Measurements from ENCODE around the gene DTNB. TPM values are rescaled to one million over a fixed set of nuclear protein-coding genes. Genes with fewer than 3 reads are reported as not detected.

Gene DTNB
- total RNA-seq, 3 donors from 2014 or later, result 4.8 to 8.8 (median 7.2) TPM

DNA sequence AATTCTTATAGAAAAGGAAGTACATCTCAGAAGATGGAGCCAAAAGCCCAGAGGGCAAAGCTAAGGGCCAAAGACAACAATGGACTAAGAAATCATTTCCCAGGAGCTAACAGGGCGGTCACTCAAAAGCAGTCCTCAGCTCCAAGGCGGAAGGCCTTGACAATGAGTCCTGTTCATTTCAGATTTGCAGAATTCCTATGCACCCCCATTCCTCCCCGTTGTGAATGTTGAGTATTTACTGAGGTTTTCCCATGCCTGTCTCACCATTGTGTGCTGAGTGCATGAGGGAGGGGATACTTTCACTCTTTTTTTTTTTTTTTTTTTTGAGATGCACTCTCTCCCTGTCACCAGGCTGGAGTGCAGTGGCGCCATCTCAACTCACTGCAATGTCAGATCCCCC is 18.8 kb upstream of the DTNB start:
- H3K4me1 ChIP-seq (ENCODE audit: low read depth), result no peaks in the 10 kb centered on the region
- TF ChIP-seq, protein P1, sequence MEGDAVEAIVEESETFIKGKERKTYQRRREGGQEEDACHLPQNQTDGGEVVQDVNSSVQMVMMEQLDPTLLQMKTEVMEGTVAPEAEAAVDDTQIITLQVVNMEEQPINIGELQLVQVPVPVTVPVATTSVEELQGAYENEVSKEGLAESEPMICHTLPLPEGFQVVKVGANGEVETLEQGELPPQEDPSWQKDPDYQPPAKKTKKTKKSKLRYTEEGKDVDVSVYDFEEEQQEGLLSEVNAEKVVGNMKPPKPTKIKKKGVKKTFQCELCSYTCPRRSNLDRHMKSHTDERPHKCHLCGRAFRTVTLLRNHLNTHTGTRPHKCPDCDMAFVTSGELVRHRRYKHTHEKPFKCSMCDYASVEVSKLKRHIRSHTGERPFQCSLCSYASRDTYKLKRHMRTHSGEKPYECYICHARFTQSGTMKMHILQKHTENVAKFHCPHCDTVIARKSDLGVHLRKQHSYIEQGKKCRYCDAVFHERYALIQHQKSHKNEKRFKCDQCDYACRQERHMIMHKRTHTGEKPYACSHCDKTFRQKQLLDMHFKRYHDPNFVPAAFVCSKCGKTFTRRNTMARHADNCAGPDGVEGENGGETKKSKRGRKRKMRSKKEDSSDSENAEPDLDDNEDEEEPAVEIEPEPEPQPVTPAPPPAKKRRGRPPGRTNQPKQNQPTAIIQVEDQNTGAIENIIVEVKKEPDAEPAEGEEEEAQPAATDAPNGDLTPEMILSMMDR (IDR thresholded peaks at IDR 0.05), result no peak
- no peak overlapping the region for H3K4me3 ChIP-seq
- DNase-seq, result no peak
- ATAC-seq, result no peak
- H3K36me3 ChIP-seq (ENCODE audit: low read depth), result no peaks in the 10 kb centered on the region
- H3K9me3 ChIP-seq, result no peaks in the 10 kb centered on the region
- intact Hi-C loops (cut with DNase I, micrococcal nuclease), result no loop called here

DNA sequence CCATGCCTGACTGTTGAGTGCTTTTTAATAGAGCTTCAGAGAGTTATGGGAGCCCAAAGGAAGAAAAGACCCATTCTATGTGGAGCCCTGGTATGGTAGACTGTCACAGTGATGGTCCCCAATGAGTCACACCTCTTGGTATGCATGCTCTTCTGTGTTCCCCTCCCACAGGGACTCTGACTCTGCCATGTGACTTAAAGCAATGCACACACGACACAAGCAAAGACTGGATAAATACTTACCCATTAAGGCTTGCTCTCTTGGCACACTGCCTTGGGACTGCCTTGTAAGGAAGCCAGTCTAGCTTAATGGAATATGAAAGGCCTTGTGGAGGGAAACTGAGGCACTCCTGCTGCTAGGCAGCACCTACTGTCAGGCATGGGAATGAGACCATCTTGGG is 16.7 kb upstream of the DTNB start:
- ATAC-seq (no peak), DNase-seq (no peak)
- no peaks in the 10 kb centered on the region for H3K9me3 ChIP-seq
- intact Hi-C loops (cut with DNase I, micrococcal nuclease), result no loop called here
- no peaks in the 10 kb centered on the region for H3K36me3 ChIP-seq (ENCODE audit: low read depth)
- H3K4me1 ChIP-seq (ENCODE audit: low read depth), result no peaks in the 10 kb centered on the region
- no peak overlapping the region for H3K4me3 ChIP-seq
- TF ChIP-seq, protein P1 (IDR thresholded peaks at IDR 0.05), result no peak

DNA sequence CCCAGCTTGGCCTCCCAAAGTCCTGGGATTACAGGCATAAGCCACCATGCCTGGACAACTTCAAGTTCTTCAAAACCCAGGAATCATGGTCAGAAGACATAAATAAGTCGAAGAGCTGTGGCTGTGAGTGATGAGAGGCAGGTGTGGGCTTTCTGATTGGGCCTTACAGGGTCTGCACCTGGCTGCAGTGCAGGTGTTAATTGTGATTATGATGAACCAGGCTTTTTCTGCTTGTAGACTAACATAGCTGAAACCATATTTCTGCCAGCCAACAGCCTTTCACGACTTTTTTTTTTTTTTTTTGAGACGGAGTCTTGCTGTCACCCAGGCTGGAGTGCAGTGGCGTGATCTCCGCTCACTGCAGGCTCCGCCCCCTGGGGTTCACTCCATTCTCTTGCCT is 14.9 kb upstream of the DTNB start:
- Histone ChIP-seq H3K4me3 (no peak overlapping the region), H3K36me3 (ENCODE audit: low read depth) (no peaks in the 10 kb centered on the region), H3K4me1 (ENCODE audit: low read depth) (no peaks in the 10 kb centered on the region), H3K9me3 (no peaks in the 10 kb centered on the region)
- no peak for DNase-seq
- TF ChIP-seq, protein P1 (IDR thresholded peaks at IDR 0.05), result no peak
- intact Hi-C loops (cut with DNase I, micrococcal nuclease), result no loop called here
- ATAC-seq, result no peak

DNA sequence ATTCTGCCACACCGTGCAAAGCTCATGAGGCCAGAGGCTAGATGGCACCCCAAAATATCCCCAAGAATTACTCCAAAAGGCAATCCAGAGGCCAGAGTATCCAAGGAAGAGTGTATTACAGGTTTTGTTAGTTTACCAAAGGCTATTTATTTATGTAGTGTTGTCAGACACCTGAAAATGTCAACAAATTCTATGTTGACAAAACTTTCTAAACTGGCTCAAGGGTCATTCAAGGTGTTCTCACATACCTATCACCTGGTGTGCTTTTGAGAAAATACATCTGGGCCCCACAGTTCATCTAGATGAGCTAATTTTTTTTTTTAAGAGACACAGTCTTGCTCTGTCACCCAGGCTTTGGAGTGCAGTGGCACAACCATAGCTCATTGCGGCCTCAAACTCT is 12.4 kb upstream of the DTNB start:
- no peak for ATAC-seq
- Histone ChIP-seq H3K36me3 (ENCODE audit: low read depth) (no peaks in the 10 kb centered on the region), H3K4me1 (ENCODE audit: low read depth) (no peaks in the 10 kb centered on the region), H3K9me3 (no peaks in the 10 kb centered on the region), H3K4me3 (no peak overlapping the region)
- DNase-seq, result no peak
- TF ChIP-seq, protein P1 (IDR thresholded peaks at IDR 0.05), result no peak
- intact Hi-C loops (cut with DNase I, micrococcal nuclease), result no loop called here

DNA sequence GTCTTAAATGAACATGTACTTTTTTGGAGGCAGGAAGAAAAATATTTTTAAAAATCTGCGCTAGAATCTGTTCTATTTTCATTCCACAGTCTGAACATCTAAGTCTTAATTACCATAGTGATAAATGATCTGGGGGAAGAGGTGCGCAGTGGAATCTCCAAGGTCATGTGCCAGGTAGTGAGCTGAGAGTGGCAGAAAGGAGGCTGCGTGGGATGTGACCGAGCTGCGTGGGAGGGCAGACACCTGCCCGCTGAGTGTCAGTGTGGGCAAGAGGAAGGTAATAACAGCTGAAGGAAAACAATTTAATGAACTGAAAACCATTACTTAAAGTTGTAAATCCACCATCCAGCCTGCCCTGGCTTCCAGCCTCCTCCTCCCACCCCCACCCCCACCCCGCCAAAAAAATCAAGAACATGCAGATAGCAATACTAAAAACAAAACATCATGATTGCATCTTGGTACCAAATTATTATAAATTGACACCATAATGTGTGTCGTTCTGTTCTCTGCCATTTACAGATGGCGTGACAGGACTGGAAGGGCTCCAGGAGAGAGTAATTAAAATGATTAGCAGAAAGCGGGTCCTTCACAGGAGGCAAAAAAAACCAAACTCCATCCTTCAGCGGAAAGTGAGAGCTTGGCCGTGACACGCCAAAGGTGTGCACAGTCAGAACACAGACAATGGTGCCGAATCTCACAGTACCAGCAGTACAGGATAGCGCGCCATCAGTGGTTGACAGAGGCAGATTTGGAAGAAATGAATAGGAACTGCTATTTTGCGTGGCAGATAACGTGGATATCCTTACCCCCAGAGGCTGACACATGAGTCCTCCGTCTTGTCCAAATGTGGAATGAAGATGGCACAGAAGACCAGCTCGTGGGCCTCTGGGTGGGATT is 11.4 kb upstream of the DTNB start:
- H3K36me3 ChIP-seq (ENCODE audit: low read depth), result no peaks in the 10 kb centered on the region
- DNase-seq (no peak), ATAC-seq (no peak)
- intact Hi-C loops (cut with DNase I, micrococcal nuclease), result no loop called here
- no peaks in the 10 kb centered on the region for H3K9me3 ChIP-seq
- TF ChIP-seq, protein P1 (IDR thresholded peaks at IDR 0.05), result no peak
- no peak overlapping the region for H3K4me3 ChIP-seq
- no peaks in the 10 kb centered on the region for H3K4me1 ChIP-seq (ENCODE audit: low read depth)
